ENCODE data around the gene GID8.

Gene GID8

DNA sequence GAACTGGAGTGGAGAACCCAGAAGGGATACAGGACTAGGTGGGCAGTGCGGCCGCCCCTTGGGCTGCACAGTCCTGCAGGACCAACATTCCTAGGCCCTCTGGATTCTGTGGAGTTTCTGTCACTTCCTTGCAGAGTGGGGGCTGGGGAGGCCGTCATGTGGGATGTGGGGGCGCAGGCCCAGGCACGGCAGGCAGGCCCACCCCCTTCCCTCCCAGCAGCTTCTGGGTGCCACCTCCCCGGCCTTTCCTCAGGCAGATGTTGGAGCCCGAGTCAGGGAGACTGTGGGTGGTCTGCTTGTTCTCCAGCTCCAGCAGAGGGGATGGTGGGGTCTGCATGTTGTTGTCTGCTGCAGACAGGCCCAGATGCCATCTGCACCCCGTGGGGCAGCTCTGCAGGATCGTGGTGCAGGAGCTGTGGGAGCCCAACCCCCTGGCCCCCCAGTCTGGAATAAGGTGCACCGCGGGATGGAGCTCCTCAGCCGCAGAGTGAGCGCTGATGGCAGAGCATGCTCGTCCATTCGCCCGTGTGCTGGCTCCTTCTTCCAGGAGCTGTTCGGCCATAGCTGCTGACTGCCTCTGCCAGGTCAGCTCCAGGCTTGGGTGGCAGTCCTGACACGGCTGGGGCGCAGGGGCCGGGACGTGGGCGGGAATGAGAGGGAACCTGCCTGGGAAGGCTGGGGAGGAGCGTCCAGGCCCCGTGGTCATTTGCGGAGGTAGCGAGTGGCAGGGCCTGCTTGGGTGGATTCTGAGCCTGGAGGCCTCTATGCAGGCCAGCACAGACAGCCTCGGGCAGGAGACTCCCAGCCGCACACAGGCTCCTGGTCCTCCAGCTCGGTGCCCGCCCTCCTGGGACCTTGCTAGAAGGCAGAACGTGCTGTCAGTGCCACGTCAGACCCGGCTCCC is 32.6 kb downstream of the GID8 start:
- no peak for DNase-seq (ENCODE audit: low read depth)

DNA sequence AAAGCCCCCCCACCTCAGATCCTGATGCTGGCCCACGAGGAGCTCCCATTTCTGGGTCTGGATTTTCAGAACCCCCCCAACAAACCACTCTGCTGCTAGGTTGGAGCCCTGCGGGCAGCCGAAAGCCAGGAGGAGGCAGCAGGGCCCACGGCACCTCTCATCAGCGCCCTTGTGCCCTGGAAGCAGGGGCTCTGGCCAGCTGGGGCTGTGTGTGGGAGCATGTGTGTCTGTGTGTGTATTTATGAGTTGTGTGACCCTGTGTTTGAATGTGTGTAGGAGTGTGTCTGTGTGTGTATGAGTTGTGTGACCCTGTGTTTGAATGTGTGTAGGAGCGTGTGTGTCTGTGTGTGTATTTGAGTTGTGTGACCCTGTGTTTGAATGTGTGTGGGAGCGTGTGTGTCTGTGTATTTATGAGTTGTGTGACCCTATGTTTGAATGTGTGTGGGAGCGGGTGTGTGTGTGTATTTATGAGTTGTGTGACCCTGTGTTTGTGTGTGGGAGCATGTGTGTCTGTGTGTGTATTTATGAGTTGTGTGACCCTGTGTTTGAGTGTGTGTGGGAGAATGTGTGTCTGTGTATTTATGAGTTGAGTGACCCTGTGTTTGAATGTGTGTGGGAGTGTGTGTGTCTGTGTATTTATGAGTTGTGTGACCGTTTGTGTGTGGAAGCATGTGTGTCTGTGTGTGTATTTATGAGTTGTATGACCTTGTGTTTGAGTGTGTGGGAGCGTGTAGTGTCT is 33.4 kb downstream of the GID8 start:
- DNase-seq (ENCODE audit: low read depth): no peak

DNA sequence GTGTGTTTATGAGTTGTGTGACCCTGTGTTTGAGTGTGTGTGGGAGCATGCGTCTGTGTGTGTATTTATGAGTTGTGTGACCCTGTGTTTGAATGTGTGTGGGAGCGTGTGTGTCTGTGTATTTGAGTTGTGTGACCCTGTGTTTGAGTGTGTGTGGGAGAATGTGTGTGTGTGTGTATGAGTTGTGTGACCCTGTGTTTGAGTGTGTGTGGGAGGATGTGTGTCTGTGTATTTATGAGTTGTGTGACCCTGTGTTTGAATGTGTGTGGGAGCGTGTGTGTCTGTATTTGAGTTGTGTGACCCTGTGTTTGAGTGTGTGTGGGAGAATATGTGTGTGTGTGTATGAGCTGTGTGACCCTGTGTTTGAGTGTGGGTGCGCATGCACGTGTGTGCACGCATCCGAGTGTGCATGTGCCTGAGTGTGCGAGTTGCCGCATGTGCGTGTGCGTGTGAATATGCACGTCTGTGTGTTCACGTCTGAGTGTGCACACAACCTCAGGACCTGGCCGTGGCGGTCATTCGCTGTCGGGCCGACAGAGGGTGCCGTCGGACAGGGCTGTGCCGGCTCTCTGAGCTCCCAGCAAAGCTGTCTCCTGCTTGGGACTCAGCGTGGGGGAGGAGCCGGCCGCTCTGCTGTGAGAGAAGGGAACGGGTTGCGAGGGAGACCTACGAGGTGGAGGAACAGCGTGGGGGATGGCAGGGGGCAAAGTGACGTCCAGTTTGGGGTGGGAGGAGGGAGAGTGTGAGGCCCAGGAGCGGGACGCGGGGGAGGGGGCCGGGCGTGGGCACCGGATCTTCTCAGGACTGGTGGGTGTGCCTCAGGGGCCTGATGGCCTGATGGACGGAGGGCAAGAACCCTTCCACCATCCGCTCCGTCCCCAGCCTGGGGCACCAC is 34.2 kb downstream of the GID8 start:
- DNase-seq (ENCODE audit: low read depth): peak; percentile 75

DNA sequence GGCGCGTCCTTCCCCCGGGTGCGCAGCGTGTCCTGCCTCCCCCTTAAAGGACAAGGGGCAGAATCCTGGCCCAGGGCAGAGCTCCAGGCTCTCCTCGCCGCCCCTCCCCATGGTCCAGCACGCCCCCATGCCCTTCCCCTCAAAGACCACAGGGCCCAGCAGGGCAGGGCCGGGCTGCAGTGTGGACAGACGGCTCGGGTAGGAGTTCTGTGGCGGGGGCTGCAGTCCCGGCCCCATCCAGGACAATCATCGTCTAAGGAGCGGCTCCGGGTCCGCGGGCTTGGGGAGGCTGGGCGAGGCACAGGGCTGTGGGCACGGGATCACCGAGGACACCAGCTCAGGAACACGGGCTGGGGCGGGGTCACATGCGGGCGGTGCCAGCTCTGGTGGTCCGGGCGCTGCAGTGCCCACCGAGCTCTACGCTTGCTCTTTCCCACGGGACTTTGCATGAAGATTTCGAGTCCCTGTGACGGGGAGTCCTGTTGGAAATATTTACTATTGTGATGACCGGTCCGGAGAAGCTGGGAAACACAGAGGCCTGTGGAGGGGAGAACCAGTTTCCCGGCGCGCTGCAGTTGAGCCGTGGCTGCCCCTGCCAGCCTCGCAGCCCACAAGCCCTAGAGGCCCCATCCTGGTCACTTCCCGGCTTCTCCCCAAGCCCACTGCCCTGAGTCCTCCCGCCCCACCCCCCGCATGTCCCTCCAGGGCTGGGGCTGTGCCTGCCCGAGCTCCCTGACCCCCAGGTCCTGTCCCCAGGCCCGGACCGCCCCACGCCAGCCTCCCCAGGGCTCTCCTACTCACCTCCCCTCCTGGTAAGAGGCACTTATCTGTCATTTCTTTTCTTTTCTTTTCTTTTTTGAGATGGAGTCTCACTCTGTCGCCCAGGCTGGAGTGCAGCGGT is 35.1 kb downstream of the GID8 start:
- DNase-seq (ENCODE audit: low read depth): no peak

DNA sequence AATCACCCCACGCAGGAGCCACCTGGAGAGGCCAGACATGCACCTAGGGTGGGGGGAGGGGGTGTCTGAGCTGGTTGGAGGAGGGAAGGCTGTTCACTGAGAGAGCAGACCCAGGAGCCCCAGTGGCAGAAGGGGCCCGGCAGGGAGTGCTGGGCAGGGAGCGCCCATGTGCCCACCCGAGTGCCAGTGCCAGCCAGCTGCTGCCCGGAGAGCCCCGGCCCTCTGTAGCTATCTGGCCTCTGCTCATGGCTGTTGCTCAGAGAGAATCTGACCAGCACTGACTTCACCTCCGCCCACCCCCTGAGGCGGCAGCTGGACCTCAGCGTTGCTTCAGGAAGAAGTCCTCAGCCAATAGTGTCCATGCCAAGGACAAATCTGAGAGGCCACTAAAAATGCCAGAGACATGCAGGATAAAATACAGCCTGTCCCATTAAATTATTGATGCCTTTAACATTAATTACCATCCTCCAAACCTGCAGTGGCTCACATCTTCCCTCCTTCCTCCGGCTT is 37.4 kb downstream of the GID8 start:
- DNase-seq (ENCODE audit: low read depth): no peak

DNA sequence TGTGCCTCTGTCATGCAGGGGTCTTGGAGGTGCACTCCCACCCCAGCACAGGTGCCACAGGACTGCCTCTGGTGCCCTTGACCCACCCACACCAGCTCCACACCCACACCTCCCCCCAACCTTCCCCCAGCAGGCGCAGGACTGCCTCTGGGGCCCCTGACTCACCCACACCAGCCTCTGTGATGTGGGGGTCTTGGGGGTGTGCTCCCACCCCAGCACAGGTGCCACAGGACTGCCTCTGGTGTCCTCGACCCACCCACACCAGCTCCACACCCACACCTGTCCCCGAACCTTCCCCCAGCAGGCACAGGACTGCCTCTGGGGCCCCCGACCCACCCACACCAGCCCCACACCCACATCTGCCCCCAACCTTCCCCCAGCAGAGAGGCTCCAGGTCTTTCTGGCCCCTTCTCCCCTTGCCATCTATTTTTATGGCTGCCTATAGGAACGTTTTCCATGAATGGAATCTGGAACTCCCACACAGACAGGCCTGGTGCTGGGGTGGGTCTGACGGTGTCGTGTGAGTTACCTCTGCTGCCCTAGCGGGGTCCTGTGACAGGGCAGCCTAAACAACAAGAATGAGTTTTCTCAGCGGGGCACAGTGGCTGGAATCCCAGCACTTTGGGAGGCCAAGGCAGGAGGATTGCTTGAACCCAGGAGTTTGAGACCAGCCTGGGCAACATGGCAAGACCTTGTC is 38.0 kb downstream of the GID8 start:
- no peak for DNase-seq (ENCODE audit: low read depth)

DNA sequence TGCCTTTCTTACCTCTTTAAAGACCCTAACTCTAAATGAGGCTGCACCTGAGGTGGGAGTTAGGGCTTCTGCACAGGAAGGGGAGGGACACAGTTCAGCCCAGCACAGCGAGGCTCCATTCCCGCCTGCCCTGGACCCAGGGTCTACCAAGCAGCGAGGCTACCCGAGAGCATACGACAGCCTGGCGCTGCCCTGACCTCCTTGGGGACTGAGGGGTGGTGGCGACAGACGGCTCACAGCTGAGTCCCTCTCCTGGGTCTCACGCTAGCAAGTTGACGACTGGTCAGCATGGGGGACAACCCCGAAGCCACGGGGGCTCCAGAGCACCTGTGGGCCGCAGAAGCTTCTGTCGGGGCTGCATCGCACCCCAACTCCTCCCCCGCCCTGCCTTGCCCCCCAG is 38.9 kb downstream of the GID8 start:
- DNase-seq (ENCODE audit: low read depth): no peak

DNA sequence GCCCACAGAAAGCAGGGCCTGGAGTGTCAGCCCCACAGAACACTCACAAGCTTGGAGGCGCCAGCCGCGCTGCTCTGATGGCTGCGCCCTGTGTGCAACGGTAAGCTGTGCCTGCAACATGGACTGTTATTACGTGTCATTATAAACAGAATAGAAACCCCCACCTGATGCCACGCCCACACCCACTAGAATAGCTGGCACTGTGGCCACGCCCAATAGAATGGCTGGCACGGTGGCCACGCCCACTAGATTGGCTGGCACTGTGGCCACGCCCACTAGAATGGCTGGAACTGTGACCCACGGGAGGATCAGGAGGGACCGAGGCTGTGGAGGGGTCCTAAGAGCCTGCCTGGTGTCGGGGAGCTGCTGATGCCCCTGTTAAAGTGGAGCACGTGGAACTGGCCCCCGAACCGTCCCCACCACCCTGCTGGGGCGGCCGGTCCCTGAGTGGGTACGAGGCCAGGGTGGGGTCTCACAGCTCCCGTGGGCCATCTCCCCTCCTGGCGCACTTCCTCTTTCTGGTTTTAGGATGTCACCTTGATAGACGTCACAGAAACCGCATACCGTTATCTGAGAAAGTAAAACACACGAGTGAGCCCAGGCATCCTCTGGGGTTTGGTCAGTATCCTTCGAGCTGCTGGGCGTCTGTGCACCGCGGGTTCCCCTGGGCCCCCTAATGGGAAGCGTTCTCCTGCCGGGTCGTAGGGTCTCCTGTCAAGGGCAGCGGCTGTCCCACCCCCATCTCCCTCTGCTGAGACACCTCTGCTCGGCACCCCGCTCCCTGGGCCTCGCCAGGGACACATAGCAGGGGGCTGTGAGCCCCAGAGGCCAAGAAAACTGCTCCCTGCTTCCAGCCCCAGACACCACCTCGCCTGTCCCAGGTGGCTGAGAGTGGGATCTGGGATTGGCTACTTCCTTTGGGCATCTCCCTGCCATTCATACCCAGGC is 39.9 kb downstream of the GID8 start:
- peak; percentile 64 for DNase-seq (ENCODE audit: low read depth)

DNA sequence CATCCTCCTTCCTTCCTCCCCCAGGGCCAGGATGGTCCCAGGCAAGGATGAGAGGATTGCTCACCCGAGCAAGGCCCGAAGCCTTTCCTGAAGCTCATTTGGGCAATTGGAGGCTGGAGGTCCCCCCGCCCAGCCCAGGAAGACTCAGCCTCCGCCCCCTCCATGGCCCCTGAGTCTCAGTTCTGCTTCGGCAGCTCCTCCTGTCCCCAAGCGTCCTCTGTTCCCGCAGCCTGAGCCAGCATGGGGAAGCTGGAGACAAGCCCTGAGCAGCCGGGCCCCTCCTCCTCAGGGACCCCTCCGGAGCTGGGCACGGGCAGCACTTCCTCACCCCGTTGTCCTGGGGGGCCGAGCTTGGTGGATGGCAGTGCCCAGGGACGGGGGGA is 40.6 kb downstream of the GID8 start:
- DNase-seq (ENCODE audit: low read depth): no peak

DNA sequence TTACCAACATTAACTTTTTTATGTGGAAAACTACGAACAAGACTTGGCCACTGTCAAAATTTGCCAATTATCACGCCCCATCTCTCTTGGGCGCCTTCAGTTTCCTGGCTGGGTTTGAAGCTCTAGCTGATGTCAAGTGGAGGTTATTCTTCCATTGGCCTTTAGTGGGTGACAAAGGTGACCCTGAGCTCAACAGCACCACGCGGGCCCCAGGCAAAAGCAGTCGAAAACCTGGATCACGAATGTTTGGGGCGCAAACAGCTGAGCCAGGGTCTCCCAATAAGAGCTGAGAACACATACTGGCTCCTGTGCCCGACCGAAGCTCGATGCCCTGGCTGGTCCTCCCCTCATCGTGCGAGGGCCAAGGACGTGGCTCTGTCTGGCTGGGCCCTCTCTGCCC is 41.4 kb downstream of the GID8 start:
- no peak for DNase-seq (ENCODE audit: low read depth)

DNA sequence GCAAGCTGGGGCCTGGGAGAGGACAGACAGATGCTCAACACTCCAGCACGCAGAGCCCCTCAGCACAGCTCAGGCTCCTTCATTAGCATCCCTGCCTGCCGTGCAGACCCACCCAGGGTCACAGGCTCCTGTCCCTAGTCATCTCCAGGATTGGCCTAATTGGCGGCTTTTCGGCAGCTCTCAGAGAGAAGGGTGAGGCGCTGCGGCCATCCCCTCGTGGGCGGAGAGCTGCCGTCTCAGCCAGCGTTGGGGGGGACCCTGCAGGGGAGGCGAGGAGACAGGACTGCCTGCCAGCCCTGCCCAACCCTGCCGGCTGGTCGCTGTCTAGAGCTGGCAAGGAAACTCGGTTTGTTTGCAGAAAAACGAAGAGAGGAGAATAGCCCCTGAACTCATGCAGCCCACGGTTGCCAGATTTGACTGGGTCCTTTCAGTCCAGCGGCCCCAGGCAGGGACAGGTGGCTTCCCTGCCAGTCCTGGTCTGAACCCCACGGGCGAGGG is 42.0 kb downstream of the GID8 start:
- DNase-seq (ENCODE audit: low read depth): no peak

DNA sequence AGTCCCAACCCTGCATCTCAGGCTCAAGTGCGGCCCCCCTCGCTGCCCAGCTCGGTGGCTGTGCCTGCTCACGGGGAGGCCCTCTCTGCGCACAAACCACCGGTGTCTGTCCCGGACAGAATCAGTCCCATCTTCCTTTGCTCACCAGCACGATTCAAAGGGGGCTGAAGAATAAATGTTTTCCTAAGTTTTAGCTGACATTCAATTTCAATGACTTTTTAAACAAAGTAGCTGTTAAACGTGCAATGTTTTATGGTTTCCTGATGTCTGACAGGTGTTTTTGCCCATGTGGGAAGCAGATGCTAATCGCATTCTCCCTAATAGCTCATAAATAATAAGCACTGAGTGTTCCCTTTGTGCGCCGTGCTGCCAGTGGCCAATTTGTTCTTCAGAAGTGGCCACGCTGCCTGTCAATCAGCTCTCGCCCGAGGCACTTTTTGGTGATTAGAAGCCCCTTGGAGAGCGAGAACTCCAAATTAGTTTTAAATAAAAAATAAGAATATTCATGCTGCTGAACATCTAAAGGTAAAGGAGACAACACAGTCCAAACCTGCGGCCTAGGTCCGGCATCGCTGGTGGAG is 42.5 kb downstream of the GID8 start:
- no peak for DNase-seq (ENCODE audit: low read depth)

DNA sequence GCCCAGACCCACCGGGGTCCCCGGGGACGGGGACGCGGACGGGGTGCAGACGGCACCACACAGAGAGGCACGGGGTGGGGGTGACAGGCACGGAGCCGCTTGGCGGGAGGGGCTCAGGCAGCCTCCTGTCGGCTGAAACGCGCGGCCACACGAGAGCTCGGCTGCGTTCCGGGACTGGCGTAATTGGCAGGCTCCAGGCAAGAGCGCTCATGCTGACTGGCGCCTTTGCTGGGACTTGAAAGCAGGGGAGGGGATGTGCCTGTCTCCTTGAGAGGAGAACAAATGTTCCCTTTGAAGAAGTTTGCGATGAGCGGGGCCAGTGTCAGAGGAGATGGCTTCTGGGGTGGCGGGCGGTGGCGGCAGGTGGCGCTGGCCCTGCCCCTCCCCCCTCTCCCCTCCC is 43.0 kb downstream of the GID8 start:
- no peak for DNase-seq (ENCODE audit: low read depth)

DNA sequence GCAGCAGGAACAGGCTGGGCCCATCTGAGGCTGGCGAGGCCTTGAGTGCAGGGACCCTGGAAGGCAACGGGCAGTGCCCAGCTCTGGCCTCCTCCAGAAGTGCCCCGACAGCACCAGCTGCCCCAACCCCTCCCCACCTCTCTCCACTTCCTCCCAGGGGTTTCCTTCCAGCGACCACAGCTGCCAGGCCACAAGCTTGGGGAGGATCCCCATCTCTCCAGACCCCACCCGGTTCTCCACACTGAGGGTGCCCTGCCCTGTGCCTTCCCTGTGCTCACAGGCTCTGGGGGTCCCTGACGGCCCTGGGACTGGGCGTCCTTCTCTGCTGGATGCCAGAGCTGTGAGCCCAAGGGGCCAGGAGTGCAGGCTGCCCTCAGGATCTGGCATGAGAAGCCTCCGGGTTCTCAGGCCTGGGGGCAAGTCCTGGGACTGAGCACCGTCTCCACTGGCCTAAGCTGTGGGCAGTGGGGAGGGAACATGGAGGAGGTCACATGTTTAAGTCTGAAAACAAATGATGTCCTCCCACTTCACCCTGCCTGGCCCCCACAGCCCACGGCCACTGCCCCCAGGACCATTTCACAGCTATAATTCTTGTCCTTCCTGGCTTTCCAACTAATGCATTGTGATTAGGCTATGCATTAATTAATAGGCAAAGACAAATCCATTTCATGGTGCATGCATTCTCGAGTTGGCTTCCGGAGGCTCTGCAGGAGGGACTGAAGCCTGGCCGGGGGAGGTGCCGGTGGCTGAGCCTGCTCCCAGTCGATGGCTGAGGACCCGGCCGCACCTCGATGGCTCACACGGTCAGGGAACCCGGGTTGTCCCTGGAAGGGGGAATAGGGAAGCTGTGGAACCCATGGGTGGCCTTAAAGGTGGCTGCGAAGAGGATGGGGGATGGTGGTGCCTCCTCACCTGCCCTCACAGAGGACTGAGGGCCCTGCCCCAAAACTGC is 44.5 kb downstream of the GID8 start:
- no peak for DNase-seq (ENCODE audit: low read depth)

DNA sequence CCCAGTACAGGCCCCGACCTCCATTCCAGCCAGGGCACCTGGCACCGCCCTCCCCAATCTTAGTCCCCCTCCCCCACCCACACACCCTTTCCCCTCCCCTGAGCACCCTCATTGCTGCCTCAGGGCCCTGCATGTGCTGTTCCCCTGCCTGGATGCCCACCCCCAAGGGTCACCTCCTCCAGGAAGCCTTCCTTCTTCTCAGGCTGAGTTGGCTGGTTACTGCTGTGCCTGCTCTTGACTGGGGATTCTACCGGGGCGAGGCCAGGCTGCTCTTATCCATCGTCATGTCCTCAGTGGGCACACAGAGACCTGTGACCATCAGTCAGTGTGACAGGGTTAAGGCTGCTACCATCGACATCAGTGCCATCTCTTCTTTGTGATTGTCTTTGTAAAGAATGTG is 45.3 kb downstream of the GID8 start:
- no peak for DNase-seq (ENCODE audit: low read depth)

DNA sequence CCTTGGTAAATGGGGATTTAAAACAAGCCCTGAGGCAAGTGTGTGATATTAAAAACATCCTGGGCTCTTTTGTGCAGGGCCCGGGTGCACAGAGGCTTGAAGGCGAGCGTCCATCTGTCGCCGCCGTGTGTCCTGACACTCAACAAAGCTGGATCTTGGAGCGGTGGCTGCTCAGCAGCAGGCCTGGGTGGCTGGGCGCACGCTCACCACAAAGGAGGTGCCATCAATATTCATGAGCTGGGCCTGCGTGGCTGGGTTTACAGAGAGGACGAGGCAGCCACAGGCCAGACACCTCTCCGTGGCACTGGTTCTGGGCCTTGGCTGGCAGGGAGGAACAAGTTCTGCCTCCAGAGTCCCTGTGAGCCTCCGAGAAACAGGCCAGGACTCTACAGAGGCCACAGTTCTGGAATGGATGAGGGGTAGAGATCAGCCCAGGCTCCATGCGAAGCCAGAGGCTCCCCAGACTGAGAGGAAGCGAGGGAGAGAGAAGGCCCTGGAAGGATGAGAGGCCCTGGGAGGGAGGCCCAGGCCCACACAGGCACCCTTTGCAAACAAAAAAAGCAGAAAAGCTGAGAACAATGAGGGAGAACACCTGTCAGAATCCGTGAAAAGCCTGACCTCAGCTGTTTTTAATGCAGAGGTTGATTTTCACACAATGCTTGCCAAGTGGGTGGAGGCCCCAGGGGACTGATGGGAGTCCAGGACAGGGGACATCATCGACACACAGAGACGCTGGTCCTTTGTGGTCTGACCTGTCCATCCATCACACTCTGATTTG is 46.9 kb downstream of the GID8 start:
- no peak for DNase-seq (ENCODE audit: low read depth)

DNA sequence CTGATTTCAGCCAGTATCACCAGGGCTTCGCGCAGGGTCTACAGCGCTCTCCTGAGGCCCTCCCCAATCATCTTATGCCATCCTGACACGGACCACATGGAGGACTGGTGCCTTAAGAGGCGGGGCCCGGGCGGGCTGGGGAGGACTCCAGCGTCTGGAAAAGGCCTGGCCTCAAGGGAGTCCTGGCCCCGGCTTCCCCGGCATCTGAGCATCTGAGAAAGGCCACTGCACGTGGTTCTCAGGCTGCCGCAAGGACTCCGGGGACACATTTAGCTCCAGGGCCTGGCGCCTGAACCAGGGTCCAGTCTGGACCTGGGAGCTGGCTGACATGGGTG is 47.5 kb downstream of the GID8 start:
- DNase-seq (ENCODE audit: low read depth): no peak
